NCI-H1048 (cell line): ENCODE results near the gene SPATA16.
"Not testable (repeated sequence)": the region's sequence is repeated elsewhere in the genome, so short reads cannot be mapped to it uniquely, and the experiment has no call there.

ENCODE experiments used
- DNase-seq: peaks from one replicate; lab custom pipeline; 2025; lab: John Stamatoyannopoulos, UW

Gene SPATA16

GRCh38 chr3:172877011-172877410 lies 264.0 kb downstream of the SPATA16 start:
- no peak for DNase-seq

GRCh38 chr3:172876297-172876696 lies 264.7 kb downstream of the SPATA16 start:
- DNase-seq: no peak

GRCh38 chr3:172875039-172875438 lies 266.0 kb downstream of the SPATA16 start:
- no peak for DNase-seq

GRCh38 chr3:172869784-172870518 lies 271.1 kb downstream of the SPATA16 start:
- no peak for DNase-seq

GRCh38 chr3:172869368-172869771 lies 271.7 kb downstream of the SPATA16 start:
- DNase-seq: peak; percentile 35

GRCh38 chr3:172868582-172869200 lies 272.3 kb downstream of the SPATA16 start:
- no peak for DNase-seq

- DNase-seq: not testable (repeated sequence)
Observed at GRCh38 chr3:172866726-172867350, 274.2 kb downstream of the SPATA16 start.

GRCh38 chr3:172859041-172859440 lies 282.0 kb downstream of the SPATA16 start:
- DNase-seq: no peak

- no peak for DNase-seq
Observed at GRCh38 chr3:172856795-172857742, 284.0 kb downstream of the SPATA16 start.

- no peak for DNase-seq
Observed at GRCh38 chr3:172855037-172855436, 286.0 kb downstream of the SPATA16 start.

- no peak for DNase-seq
Observed at GRCh38 chr3:172853921-172854666, 286.9 kb downstream of the SPATA16 start.

GRCh38 chr3:172853005-172853404 lies 288.0 kb downstream of the SPATA16 start:
- DNase-seq: no peak

GRCh38 chr3:172848910-172849309 lies 292.1 kb downstream of the SPATA16 start:
- DNase-seq: no peak

GRCh38 chr3:172847292-172847691 lies 293.7 kb downstream of the SPATA16 start:
- DNase-seq: no peak

- DNase-seq: no peak
Observed at GRCh38 chr3:172846706-172847105, 294.3 kb downstream of the SPATA16 start.

GRCh38 chr3:172846103-172846561 lies 294.9 kb downstream of the SPATA16 start:
- DNase-seq: no peak

- no peak for DNase-seq
Observed at GRCh38 chr3:172844428-172844827, 296.6 kb downstream of the SPATA16 start.

GRCh38 chr3:172840913-172841312 lies 300.1 kb downstream of the SPATA16 start:
- no peak for DNase-seq

- DNase-seq: no peak
Observed at GRCh38 chr3:172840463-172840862, 300.6 kb downstream of the SPATA16 start.

- DNase-seq: no peak
Observed at GRCh38 chr3:172839679-172840078, 301.4 kb downstream of the SPATA16 start.
